GM19452 (cell line): ENCODE data around the gene CCT7.

Source experiments
- ATAC-seq: cut with Tn5 transposase; IDR thresholded peaks from one replicate; pipeline ENCODE4 v1.9.1; 2021; ENCODE audit not compliant: unreplicated experiment

CCT7 gene

DNA sequence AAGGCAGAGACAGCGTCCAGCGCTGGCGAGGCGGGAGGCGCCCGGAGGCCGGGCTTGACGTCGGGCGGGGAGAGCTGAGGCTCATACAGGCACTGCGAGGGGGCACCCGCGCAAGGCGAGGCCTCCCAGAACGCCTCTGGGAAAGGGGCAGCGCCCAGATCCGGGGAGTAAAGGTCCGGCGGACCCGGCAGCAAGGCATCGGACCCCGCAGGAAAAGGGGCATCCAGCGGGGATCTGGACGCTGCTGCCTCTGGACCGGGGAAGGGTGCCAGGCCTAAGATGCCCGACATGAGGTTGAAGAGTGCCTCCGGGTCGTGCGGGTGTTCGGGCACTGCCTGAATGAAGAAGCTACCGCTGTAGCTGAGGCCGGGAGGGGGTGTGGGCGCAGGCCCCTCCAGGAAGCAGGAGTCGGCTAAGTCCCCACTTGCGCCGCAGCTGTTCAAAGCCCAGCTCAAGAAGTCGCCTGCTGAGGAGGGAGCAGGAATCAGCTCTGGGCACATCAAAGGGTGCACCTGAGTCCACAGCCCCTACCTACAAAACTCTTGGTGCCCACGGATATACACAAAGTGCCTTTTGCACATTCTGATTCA is 58.3 kb downstream of the CCT7 start:
- ATAC-seq, result no peak

DNA sequence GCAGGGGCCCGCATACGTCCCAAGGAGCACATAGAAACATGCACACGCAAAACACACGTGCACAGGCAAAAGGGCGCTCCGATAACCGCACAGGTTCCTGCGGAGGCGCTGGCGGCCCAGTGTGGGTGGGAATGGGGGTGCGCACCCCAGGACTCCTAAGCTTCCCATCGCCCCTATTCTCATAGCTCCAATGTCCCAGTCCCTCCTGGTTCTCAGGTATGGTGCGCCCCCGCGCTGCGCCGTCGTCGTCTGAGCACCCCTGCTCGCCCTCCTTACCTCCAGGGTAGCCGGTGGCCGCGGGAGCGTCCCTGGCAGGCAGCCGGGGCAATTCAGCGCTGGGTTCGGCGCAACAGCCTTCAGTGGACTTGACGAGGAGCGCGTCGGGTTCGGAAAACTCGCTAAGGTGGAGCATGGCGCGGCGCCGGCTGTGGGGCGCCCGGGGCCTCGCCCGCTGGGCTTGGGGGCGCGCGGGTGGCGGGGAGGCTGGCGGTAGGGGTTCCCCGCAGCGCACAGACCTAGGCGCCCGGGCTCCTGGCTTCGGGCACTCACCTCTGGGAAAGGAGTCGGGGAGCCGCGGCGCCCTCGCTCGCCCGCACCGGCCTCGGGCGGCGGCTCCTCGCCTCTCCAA is 58.9 kb downstream of the CCT7 start:
- ATAC-seq, result peak; percentile 8

DNA sequence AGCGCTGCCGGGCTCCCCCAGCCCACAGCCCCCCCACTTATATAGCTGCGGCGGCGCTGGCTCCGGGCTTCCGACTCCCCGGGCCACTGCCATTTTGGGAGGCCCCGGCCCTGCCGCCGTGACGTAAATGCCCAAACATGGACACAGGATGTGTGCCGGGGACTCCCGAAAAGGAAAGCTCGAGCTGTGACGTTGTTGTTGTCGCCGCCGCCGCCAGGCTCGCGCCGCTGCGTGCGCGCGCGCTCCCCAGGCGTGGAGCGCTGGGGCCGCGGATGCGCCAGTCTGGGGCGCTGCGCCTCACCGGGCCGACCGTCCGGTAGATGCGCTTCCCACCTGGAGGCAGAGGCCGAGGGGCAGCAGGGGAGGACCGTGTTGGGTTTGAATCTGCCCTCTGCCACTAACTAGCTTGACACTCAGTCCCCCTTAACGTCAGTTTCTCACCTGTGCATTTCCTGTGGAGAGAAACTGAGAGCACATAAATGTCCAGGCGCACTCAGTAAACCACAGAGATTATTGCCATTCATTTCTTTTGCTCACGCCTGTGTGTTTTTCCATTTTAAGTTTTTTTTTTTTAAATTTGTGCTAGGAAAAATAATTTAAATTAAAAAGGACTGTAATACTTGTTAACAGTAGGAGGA is 59.5 kb downstream of the CCT7 start, which contains the start of gene EGR4:
Gene EGR4 (minus strand): TSS at position 15 of the 638 bp plus-strand sequence. CDS start 231 bp downstream, outside the sequence.
- ATAC-seq, result peak; percentile 92

DNA sequence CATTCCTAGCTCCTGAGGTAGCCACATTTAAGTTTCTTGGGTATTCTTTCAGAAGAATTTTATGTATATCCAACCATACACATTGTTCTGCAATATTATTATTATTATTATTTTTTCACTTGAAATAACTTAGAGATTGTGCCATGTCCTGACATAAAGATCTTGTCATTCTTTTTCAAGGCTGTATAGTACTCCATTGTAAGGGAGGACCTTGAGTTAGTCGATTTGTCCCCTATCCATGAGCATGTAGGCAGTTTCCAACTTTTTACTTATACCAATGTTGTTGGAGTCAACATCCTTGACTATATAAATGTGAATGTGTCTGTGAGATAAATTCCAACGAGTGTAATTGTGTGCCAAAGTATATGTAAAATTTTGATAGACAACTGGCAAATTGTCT is 60.1 kb downstream of the CCT7 start:
- ATAC-seq, result no peak

DNA sequence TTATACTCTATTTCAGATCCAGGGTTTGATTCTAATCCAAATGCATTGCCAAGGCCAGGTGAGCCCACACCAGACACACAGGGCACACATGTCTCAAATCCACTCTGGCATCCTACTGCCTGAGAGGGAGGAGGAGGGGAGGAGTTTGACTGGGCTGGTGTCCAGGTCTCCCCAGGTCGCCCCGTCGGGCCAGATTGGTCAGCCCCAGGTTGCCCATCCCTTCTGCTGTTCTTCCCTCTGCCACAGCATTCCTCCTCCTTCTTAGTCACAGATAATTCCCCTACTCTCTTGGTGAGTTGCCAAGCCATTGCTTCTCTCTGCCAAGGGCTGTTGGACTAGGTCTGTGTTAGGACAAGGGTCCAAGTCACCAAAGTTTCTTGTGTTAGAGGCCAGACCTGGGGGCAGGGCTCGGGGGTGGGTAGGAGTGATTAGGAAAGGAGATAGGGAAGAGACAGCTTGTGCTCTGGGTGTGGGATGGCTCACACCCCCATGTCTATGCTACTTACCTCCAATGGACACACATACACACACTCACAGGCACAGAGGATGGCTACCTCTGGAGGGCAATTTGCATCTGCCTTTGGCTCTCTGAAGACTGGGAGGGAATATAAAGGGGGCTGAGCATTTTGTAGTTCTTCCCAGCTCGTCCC is 61.8 kb downstream of the CCT7 start:
- no peak for ATAC-seq

DNA sequence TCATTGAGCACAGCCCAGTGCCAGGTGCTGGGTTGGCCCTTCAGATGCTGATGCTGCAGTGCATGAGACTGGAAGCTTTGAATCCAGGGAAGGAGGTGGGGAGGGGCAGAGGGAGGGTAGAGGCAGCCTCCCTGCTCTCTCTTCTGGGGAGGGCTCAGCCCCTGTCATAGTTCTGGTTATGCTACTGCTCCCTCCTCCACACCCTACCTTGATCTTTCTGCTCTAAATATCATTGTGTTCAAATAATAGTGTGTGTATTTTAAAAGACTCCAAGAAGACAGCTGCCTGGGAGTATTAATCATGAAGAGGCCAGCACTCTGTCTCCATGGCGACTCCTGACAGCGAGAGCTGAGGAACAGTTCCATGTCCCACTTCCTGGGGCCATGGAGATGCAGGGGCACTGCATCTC is 63.0 kb downstream of the CCT7 start:
- ATAC-seq, result no peak

DNA sequence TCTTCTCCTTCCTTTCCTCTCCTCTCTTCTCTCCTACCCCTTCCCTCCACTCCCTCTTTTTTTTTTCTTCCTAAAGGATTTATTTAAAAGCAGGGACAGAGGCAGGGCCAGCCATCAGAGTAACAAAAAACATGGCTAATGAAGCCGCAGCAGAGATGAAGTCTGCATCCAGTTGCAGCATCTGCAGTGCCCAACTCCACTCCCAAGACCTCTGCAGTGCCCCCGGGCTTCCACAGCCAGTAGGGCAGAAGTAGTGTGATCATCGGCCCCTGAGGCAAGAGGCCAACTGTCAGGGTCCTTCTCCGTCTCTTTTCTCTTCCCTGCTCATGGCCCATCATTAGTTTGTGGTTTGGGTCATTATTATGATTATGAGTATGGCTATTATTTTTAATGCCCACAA is 63.5 kb downstream of the CCT7 start:
- ATAC-seq, result no peak

DNA sequence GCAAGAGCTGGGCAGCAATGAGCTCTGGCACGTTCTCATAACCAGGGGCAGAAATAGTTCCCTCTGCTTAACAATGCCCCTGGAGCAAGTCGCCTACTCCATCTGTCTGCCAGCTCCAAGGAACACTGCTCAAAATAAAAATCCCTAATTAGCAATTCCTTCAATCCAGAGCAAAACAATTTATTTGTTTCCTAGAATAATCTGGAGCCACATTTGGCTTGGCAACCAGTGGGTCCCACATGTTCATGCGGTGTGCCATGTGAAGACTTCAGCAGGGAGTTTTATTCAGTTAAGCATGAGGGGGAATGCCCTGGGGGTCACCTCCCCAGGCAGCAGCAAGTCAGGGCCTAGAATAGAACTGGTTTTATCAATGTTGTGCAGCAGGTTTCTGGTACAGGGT is 66.8 kb downstream of the CCT7 start:
- no peak for ATAC-seq

DNA sequence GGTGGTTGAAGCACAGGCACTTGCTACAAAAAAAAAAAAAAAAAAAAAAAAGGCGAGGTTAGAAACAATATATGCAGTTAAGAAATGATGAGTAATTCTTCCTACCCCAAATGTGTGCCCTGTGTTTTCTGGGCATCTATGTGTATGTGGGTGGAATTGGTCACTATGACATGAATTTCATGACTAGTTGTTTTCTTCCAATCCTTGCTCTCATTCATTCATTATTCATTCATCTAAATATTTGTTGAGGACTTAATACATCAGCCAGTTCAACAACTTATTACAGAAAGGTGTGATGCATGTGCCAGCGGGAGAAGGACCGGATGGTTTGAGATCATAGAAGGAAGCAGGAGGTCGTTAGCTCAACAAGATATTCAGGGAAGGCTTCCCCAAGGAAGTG is 67.5 kb downstream of the CCT7 start:
- no peak for ATAC-seq
